Vagina (tissue), 2 donors: ENCODE measurements around the gene TP53TG5.
A peak's percentile ranks its signal among the peaks of the same experiment; 100 is the strongest.

Experiments used
- POLR2A ChIP-seq, 2 donors: fragments of 450-650 bp; IDR thresholded peaks; one replicate each; pipeline ENCODE4 v1.6.1; 2017; ENCODE audit warnings: antibody characterized with exemption in 2 of 2, mild to moderate bottlenecking in 2 of 2, moderate library complexity in 2 of 2
- TF ChIP-seq, protein P1 (sequence below), 3 experiments: fragments of 450-650 bp in 2 of 3; fragments of 200-600 bp in 1 of 3; sonication (generic) in 1 of 3; IDR thresholded peaks; one replicate each; pipeline ENCODE4 v1.5.1; 2017 to 2019; ENCODE audit warnings: antibody characterized with exemption in 3 of 3, mild to moderate bottlenecking in 2 of 3, moderate library complexity in 2 of 3

GRCh38 chr20:45406260-45407066, 28.3 kb upstream of the TP53TG5 start:
- TF ChIP-seq POLR2A (IDR thresholded peaks at IDR 0.05) = peak in 1 of 2 donors; percentile 28
- TF ChIP-seq, protein P1, sequence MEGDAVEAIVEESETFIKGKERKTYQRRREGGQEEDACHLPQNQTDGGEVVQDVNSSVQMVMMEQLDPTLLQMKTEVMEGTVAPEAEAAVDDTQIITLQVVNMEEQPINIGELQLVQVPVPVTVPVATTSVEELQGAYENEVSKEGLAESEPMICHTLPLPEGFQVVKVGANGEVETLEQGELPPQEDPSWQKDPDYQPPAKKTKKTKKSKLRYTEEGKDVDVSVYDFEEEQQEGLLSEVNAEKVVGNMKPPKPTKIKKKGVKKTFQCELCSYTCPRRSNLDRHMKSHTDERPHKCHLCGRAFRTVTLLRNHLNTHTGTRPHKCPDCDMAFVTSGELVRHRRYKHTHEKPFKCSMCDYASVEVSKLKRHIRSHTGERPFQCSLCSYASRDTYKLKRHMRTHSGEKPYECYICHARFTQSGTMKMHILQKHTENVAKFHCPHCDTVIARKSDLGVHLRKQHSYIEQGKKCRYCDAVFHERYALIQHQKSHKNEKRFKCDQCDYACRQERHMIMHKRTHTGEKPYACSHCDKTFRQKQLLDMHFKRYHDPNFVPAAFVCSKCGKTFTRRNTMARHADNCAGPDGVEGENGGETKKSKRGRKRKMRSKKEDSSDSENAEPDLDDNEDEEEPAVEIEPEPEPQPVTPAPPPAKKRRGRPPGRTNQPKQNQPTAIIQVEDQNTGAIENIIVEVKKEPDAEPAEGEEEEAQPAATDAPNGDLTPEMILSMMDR (IDR thresholded peaks at IDR 0.05) = no peak
